Pancreas (tissue), 10 donors: ENCODE results near the gene ALK. TPM values are rescaled to one million over a fixed set of nuclear protein-coding genes. Genes with fewer than 3 reads are reported as not detected.

Experiments used
- ATAC-seq, 4 donors: fragments of 200-7000 bp; cut with Tn5 transposase; one replicate each; pipeline versions ENCODE4 v1.8.0 to v1.9.1; 2020; ENCODE audit warnings: mild to moderate bottlenecking in 4 of 4, moderate library complexity in 4 of 4
- DNase-seq, 6 donors: peaks; one replicate each; pipeline ENCODE4 v3.0.0-alpha.2; 2020
- FAIRE-seq: peaks from 2 replicates; lab custom pipeline; 2012; peaks lifted over from hg19 to GRCh38; lab: Jason Lieb, UNC
- H3K27ac ChIP-seq, 4 donors: fragments of 200-600 bp; sonication (generic); 1 replicate in 3 of 4; 2 replicates in 1 of 4; pipeline versions ENCODE4 v1.5.0 to v1.8.0; 2020
- H3K27me3 ChIP-seq, 4 donors: fragments of 200-600 bp; one replicate each; pipeline ENCODE4 v1.8.0; 2021
- H3K36me3 ChIP-seq, 3 donors: fragments of 200-600 bp; sonication (generic) in 1 of 3; one replicate each; pipeline versions ENCODE4 v1.5.0 to v1.8.0; 2020 to 2021
- H3K4me1 ChIP-seq, 3 donors: fragments of 200-600 bp; one replicate each; pipeline ENCODE4 v1.8.0; 2021
- H3K4me3 ChIP-seq, 4 donors: fragments of 200-600 bp; sonication (generic) in 2 of 4; one replicate each; pipeline versions ENCODE4 v1.5.0 to v1.8.0; 2020 to 2021
- H3K9me3 ChIP-seq, 4 donors: fragments of 200-600 bp; one replicate each; pipeline ENCODE4 v1.8.0; 2021
- CTCF ChIP-seq, 4 donors: fragments of 200-600 bp; sonication (generic) in 3 of 4; IDR thresholded peaks; one replicate each; pipeline versions ENCODE4 v1.5.0 to v1.8.0; 2021; ENCODE audit warnings: antibody characterized with exemption in 4 of 4
- WGBS, 2 donors: extraction: QIAGEN DNeasy Blood & Tissue Kit; methylation state at CpG; one replicate each; pipeline ENCODE4 v1.1.7; 2013; 5-methylcytosine and 5-hydroxymethylcytosine counted together
- intact Hi-C, 3 donors: fragments of 100-400 bp; cut with DNase I; formaldehyde crosslinking; loops; one replicate each; pipeline versions ENCODE4 v1.11.1 to v1.14.2; 2022
- polyA plus RNA-seq, 2 donors: library from polyadenylated mRNA; stranded (reverse); fragments of 200-250 nt; gene quantifications; one replicate each; pipeline ENCODE4 v1.2.3, GENCODE V29; 2013
- total RNA-seq, 6 donors: library from RNA; stranded (reverse); fragmentation: NEBNext Ultra II Directional in 4 of 6; extraction: Animal tissue kit (Norgen Biotek cat#: 25700) in 4 of 6; gene quantifications; one replicate each; pipeline versions ENCODE4 v1.2.1 to v1.2.4, GENCODE V29; 2021 to 2023
- donor health status: healthy with polysubstance abuse.
- donor health status: DM: no; HTN: no; CAD: no; lungs with moderate emphysema.
- donor health status: DM: no; HTN: no; CAD: no.
- donor health status: control.
- donor health status: control.
- donor health status: Bipolar disorder and iron deficiency.
- donor health status: DM: yes; HTN: yes; CAD: no.
- donor health status: DM: no; HTN: no; CAD: no.
- donor health status: DM: no; HTN: no; CAD: no.
- donor health status: DM: yes; HTN: yes; CAD: no.

Gene ALK
- total and polyA plus RNA-seq, 8 donors, result 0.05 to 0.17 (median 0.09) TPM; not detected in 2

GRCh38 chr2:29349316-29350030 lies 571.9 kb downstream of the ALK start:
- no peak for TF ChIP-seq CTCF (IDR thresholded peaks at IDR 0.05)
- 93% methylated on average over 5 of the region's 5 CpGs for WGBS, 2 donors
- Histone ChIP-seq H3K9me3 (no peaks in the 10 kb centered on the region), H3K4me1 (no peaks in the 10 kb centered on the region), H3K27ac (no peak overlapping the region), H3K4me3 (no peak overlapping the region), H3K36me3 (no peaks in the 10 kb centered on the region), H3K27me3 (no peaks in the 10 kb centered on the region)
- ATAC-seq, result no peak
- FAIRE-seq, result no peak
- intact Hi-C loops, result no loop called here
- no peak for DNase-seq

- no peak for TF ChIP-seq CTCF (IDR thresholded peaks at IDR 0.05)
- Histone ChIP-seq H3K4me3 (no peak overlapping the region), H3K27me3 (no peaks in the 10 kb centered on the region), H3K36me3 (no peaks in the 10 kb centered on the region), H3K27ac (no peak overlapping the region), H3K4me1 (no peaks in the 10 kb centered on the region), H3K9me3 (no peaks in the 10 kb centered on the region)
- 88 to 93% methylated on average over 5 of the region's 5 CpGs for WGBS, 2 donors
- DNase-seq (no peak), ATAC-seq (no peak), FAIRE-seq (no peak)
- intact Hi-C loops, result no loop called here
Observed at GRCh38 chr2:29347774-29348461, 573.5 kb downstream of the ALK start.

- Histone ChIP-seq H3K27ac (no peak overlapping the region), H3K27me3 (no peaks in the 10 kb centered on the region), H3K4me1 (no peaks in the 10 kb centered on the region), H3K36me3 (no peaks in the 10 kb centered on the region), H3K4me3 (no peak overlapping the region), H3K9me3 (no peaks in the 10 kb centered on the region)
- DNase-seq (no peak), FAIRE-seq (no peak), ATAC-seq (no peak)
- no peak for TF ChIP-seq CTCF (IDR thresholded peaks at IDR 0.05)
- intact Hi-C loops, result no loop called here
- 94 to 98% methylated on average over 2 of the region's 2 CpGs for WGBS, 2 donors
Observed at GRCh38 chr2:29345236-29345635, 576.1 kb downstream of the ALK start.

- H3K4me3 ChIP-seq, result no peak overlapping the region
- ATAC-seq (no peak), DNase-seq (no peak), FAIRE-seq (no peak)
- TF ChIP-seq CTCF (IDR thresholded peaks at IDR 0.05), result no peak
- no peak overlapping the region for H3K27ac ChIP-seq
- H3K9me3 ChIP-seq, result no peaks in the 10 kb centered on the region
- intact Hi-C loops, result no loop called here
- no peaks in the 10 kb centered on the region for H3K36me3 ChIP-seq
- H3K27me3 ChIP-seq, result no peaks in the 10 kb centered on the region
- H3K4me1 ChIP-seq, result no peaks in the 10 kb centered on the region
Observed at GRCh38 chr2:29343830-29344229, 577.6 kb downstream of the ALK start.
